Suprapubic skin (tissue), 3 donors: ENCODE results near the gene ATAD3C.

Experiments
- CTCF ChIP-seq, 2 donors: fragments of 200-600 bp in 1 of 2; fragments of 450-650 bp in 1 of 2; sonication (generic) in 1 of 2; IDR thresholded peaks; one replicate each; pipeline ENCODE4 v1.5.1; 2016 to 2019; ENCODE audit warnings: antibody characterized with exemption in 2 of 2, mild to moderate bottlenecking in 1 of 2, moderate library complexity in 1 of 2
- POLR2AphosphoS5 ChIP-seq, 3 donors: sonication (generic); formaldehyde crosslinking; IDR thresholded peaks; one replicate each; pipeline ENCODE4 v1.6.1; 2017; ENCODE audit warnings: antibody characterized with exemption in 3 of 3

- no peak for TF ChIP-seq CTCF (IDR thresholded peaks at IDR 0.05)
- TF ChIP-seq POLR2AphosphoS5 (IDR thresholded peaks at IDR 0.05) = peak; percentile 1 to 98 (median 96)
Observed at GRCh38 chr1:1511533-1512285, 62.2 kb downstream of the ATAD3C start, which contains the start of gene ATAD3A.
